ENCODE data around the gene LRRC71. TPM values are rescaled to one million over a fixed set of nuclear protein-coding genes. Genes with fewer than 3 reads are reported as not detected.

Gene LRRC71
- total and polyA plus RNA-seq, 2 experiments from 2014 or later = 0.32 TPM; not detected in 1

- H3K27me3 ChIP-seq (replicated peaks; ENCODE audit: insufficient read depth) = no peaks in the 10 kb centered on the region; the same call in 1 of the 2 replicates
- H3K4me3 ChIP-seq = no peak overlapping the region
- no peaks in the 10 kb centered on the region for H3K9me3 ChIP-seq (ENCODE audit: low read depth)
- in situ Hi-C loops (cut with MboI) = no loop called here
- H3K9me2 ChIP-seq (ENCODE audit: insufficient read depth) = no peaks in the 10 kb centered on the region
- WGBS, 2 experiments (ENCODE audit: low coverage in 1 of 2, low lambda C conversion rate in 2 of 2, missing lambda C conversion rate in 2 of 2) = 71 to 72% methylated on average over 11 of the region's 11 CpGs
- no peak overlapping the region for H3K27ac ChIP-seq
- H3K36me3 ChIP-seq (ENCODE audit: low read depth) = no peaks in the 10 kb centered on the region
- H3K9ac ChIP-seq = no peak overlapping the region
- H3K4me2 ChIP-seq (ENCODE audit: unreplicated experiment) = no peak overlapping the region
- H2AFZ ChIP-seq = no peak overlapping the region
- DNase-seq = no peak
- no peaks in the 10 kb centered on the region for H4K20me1 ChIP-seq (ENCODE audit: insufficient read depth)
- peaks cover 16% of the 10 kb centered on the region; the same call in 1 of the 2 replicates for H3F3A ChIP-seq (ENCODE audit: insufficient read depth)
- H3K4me1 ChIP-seq (ENCODE audit: insufficient read depth) = no peaks in the 10 kb centered on the region
- TF ChIP-seq EZH2 (IDR thresholded peaks at IDR 0.05; ENCODE audit: insufficient read depth, poor library complexity, severe bottlenecking) (no peak), EZH2phosphoT487 (IDR thresholded peaks at IDR 0.05; ENCODE audit: insufficient read depth, low read depth) (no peak)
- H3K79me2 ChIP-seq (ENCODE audit: insufficient read depth) = no peaks in the 10 kb centered on the region
Observed at GRCh38 chr1:156931211-156931952, 10.9 kb downstream of the LRRC71 start.

GRCh38 chr1:156931974-156932710 lies 11.7 kb downstream of the LRRC71 start:
- Histone ChIP-seq H3K9me3 (ENCODE audit: low read depth) (no peaks in the 10 kb centered on the region), H3K27ac (no peak overlapping the region), H3K36me3 (ENCODE audit: low read depth) (no peaks in the 10 kb centered on the region), H3K4me2 (ENCODE audit: unreplicated experiment) (no peak overlapping the region), H3K9me2 (ENCODE audit: insufficient read depth) (no peaks in the 10 kb centered on the region), H3K79me2 (ENCODE audit: insufficient read depth) (no peaks in the 10 kb centered on the region), H3K4me3 (no peak overlapping the region), H3K27me3 (replicated peaks; ENCODE audit: insufficient read depth) (no peaks in the 10 kb centered on the region; the same call in 1 of the 2 replicates), H3K9ac (no peak overlapping the region), H3K4me1 (ENCODE audit: insufficient read depth) (no peaks in the 10 kb centered on the region), H4K20me1 (ENCODE audit: insufficient read depth) (no peaks in the 10 kb centered on the region), H2AFZ (no peak overlapping the region), H3F3A (ENCODE audit: insufficient read depth) (peaks cover 8% of the 10 kb centered on the region; the same call in 1 of the 2 replicates)
- no peak for DNase-seq
- TF ChIP-seq EZH2 (IDR thresholded peaks at IDR 0.05; ENCODE audit: insufficient read depth, poor library complexity, severe bottlenecking) (no peak), EZH2phosphoT487 (IDR thresholded peaks at IDR 0.05; ENCODE audit: insufficient read depth, low read depth) (no peak)
- in situ Hi-C loops (cut with MboI) = no loop called here
- 44 to 48% methylated on average over 8 of the region's 8 CpGs for WGBS, 2 experiments (ENCODE audit: low coverage in 1 of 2, low lambda C conversion rate in 2 of 2, missing lambda C conversion rate in 2 of 2)

- H3F3A ChIP-seq (ENCODE audit: insufficient read depth) = 0 out of 2 replicates have a peak, but pooled peaks cover 7% of the 10 kb centered on the region
- H3K27ac ChIP-seq = no peak overlapping the region
- no peak overlapping the region for H3K4me3 ChIP-seq
- H3K36me3 ChIP-seq (ENCODE audit: low read depth) = no peaks in the 10 kb centered on the region
- no peak overlapping the region for H2AFZ ChIP-seq
- no peaks in the 10 kb centered on the region; the same call in 1 of the 2 replicates for H3K27me3 ChIP-seq (replicated peaks; ENCODE audit: insufficient read depth)
- TF ChIP-seq EZH2 (IDR thresholded peaks at IDR 0.05; ENCODE audit: insufficient read depth, poor library complexity, severe bottlenecking) (no peak), EZH2phosphoT487 (IDR thresholded peaks at IDR 0.05; ENCODE audit: insufficient read depth, low read depth) (no peak)
- DNase-seq = no peak
- H3K4me1 ChIP-seq (ENCODE audit: insufficient read depth) = no peaks in the 10 kb centered on the region
- H3K9me2 ChIP-seq (ENCODE audit: insufficient read depth) = no peaks in the 10 kb centered on the region
- no peak overlapping the region for H3K4me2 ChIP-seq (ENCODE audit: unreplicated experiment)
- H3K9ac ChIP-seq = no peak overlapping the region
- H3K9me3 ChIP-seq (ENCODE audit: low read depth) = no peaks in the 10 kb centered on the region
- in situ Hi-C loops (cut with MboI) = no loop called here
- WGBS, 2 experiments (ENCODE audit: low coverage in 1 of 2, low lambda C conversion rate in 2 of 2, missing lambda C conversion rate in 2 of 2) = 74 to 83% methylated on average over 6 of the region's 6 CpGs
- H3K79me2 ChIP-seq (ENCODE audit: insufficient read depth) = no peaks in the 10 kb centered on the region
- H4K20me1 ChIP-seq (ENCODE audit: insufficient read depth) = no peaks in the 10 kb centered on the region
Observed at GRCh38 chr1:156933136-156933535, 12.7 kb downstream of the LRRC71 start.

GRCh38 chr1:156935505-156936128 lies 15.2 kb downstream of the LRRC71 start:
- Histone ChIP-seq H3K4me1 (ENCODE audit: insufficient read depth) (no peaks in the 10 kb centered on the region), H3K27ac (no peak overlapping the region), H3K79me2 (ENCODE audit: insufficient read depth) (no peaks in the 10 kb centered on the region), H3K9me3 (ENCODE audit: low read depth) (no peaks in the 10 kb centered on the region), H3K27me3 (replicated peaks; ENCODE audit: insufficient read depth) (no peaks in the 10 kb centered on the region), H3K36me3 (ENCODE audit: low read depth) (no peaks in the 10 kb centered on the region; the same call in 1 of the 2 replicates), H4K20me1 (ENCODE audit: insufficient read depth) (no peaks in the 10 kb centered on the region), H3K4me3 (no peak overlapping the region), H3F3A (ENCODE audit: insufficient read depth) (0 out of 2 replicates have a peak, but pooled peaks cover 7% of the 10 kb centered on the region), H3K9ac (no peak overlapping the region), H3K9me2 (ENCODE audit: insufficient read depth) (no peaks in the 10 kb centered on the region), H3K4me2 (ENCODE audit: unreplicated experiment) (no peak overlapping the region), H2AFZ (no peak overlapping the region)
- 83 to 85% methylated on average over 17 of the region's 17 CpGs for WGBS, 2 experiments (ENCODE audit: low coverage in 1 of 2, low lambda C conversion rate in 2 of 2, missing lambda C conversion rate in 2 of 2)
- no peak for DNase-seq
- in situ Hi-C loops (cut with MboI) = no loop called here
- TF ChIP-seq EZH2phosphoT487 (IDR thresholded peaks at IDR 0.05; ENCODE audit: insufficient read depth, low read depth) (no peak), EZH2 (IDR thresholded peaks at IDR 0.05; ENCODE audit: insufficient read depth, poor library complexity, severe bottlenecking) (no peak)
